Mesendoderm (in vitro differentiated cells): ENCODE measurements around the gene MST1R.
"Not testable (repeated sequence)": the region's sequence is repeated elsewhere in the genome, so short reads cannot be mapped to it uniquely, and the experiment has no call there.

Experiments
- DNase-seq: peaks from one replicate; pipeline ENCODE4 v3.0.0; 2013
- H2AK5ac ChIP-seq: 2 replicates; pipeline ENCODE4 v1.6.1; 2013; ENCODE audit warnings: low read length, inconsistent platforms
- H2BK120ac ChIP-seq: 2 replicates; pipeline ENCODE4 v1.6.1; 2013; ENCODE audit warnings: low read depth, mild to moderate bottlenecking, low read length, moderate library complexity, mixed read lengths
- H2BK15ac ChIP-seq: replicated peaks from 2 replicates; pipeline ENCODE4 v1.6.1; 2013; ENCODE audit warnings: low read depth, mild to moderate bottlenecking, moderate library complexity
- H2BK5ac ChIP-seq: 2 replicates; pipeline ENCODE4 v1.6.1; 2013; ENCODE audit warnings: low read length, inconsistent platforms
- H3K18ac ChIP-seq: 2 replicates; pipeline ENCODE4 v1.6.1; 2013; ENCODE audit warnings: mild to moderate bottlenecking, low read length, mixed read lengths
- H3K23ac ChIP-seq: one replicate; pipeline ENCODE4 v1.6.1; 2013; ENCODE audit warnings: low read length
- H3K27ac ChIP-seq: 2 replicates; pipeline ENCODE4 v1.5.1; 2013; ENCODE audit warnings: low read depth, mild to moderate bottlenecking, inconsistent platforms, low read length, moderate library complexity
- H3K27me3 ChIP-seq: 2 replicates; pipeline ENCODE4 v1.6.1; 2013; ENCODE audit warnings: low read length, control low read depth, mild to moderate bottlenecking, inconsistent platforms; ENCODE audit not compliant: insufficient read depth, poor library complexity
- H3K36me3 ChIP-seq: 2 replicates; pipeline ENCODE4 v1.6.1; 2013; ENCODE audit warnings: low read length, inconsistent platforms; ENCODE audit not compliant: control insufficient read depth, insufficient read depth
- H3K4ac ChIP-seq: one replicate; pipeline ENCODE4 v1.6.1; 2013; ENCODE audit warnings: low read depth, mild to moderate bottlenecking, low read length, moderate library complexity
- H3K4me1 ChIP-seq: 2 replicates; pipeline ENCODE4 v1.6.1; 2013; ENCODE audit warnings: low read depth, low read length, inconsistent platforms; ENCODE audit not compliant: control insufficient read depth
- H3K4me2 ChIP-seq: 2 replicates; pipeline ENCODE4 v1.6.1; 2013; ENCODE audit warnings: low read length
- H3K4me3 ChIP-seq: 2 replicates; pipeline ENCODE4 v1.5.1; 2013; ENCODE audit warnings: mild to moderate bottlenecking, low read length
- H3K56ac ChIP-seq: one replicate; pipeline ENCODE4 v1.6.1; 2013; ENCODE audit warnings: low read length
- H3K79me1 ChIP-seq: 2 replicates; pipeline ENCODE4 v1.6.1; 2013; ENCODE audit warnings: low read length, inconsistent platforms
- H3K79me2 ChIP-seq: 2 replicates; pipeline ENCODE4 v1.6.1; 2013; ENCODE audit warnings: mild to moderate bottlenecking, low read length; ENCODE audit not compliant: control insufficient read depth, insufficient read depth
- H3K9ac ChIP-seq: 2 replicates; pipeline ENCODE4 v1.6.1; 2013; ENCODE audit warnings: low read length, inconsistent platforms
- H4K5ac ChIP-seq: one replicate; pipeline ENCODE4 v1.6.1; 2013; ENCODE audit warnings: low read length
- H4K8ac ChIP-seq: one replicate; pipeline ENCODE4 v1.6.1; 2013; ENCODE audit warnings: low read depth, mild to moderate bottlenecking, control low read depth, low read length, moderate library complexity
- WGBS: extraction: QIAGEN DNeasy Blood & Tissue Kit; methylation state at CpG from one replicate; pipeline ENCODE4 v1.1.7; 2013; ENCODE audit warnings: low lambda C conversion rate, missing lambda C conversion rate; ENCODE audit not compliant: insufficient coverage; ENCODE audit errors: extremely low coverage; 5-methylcytosine and 5-hydroxymethylcytosine counted together

MST1R gene

DNA sequence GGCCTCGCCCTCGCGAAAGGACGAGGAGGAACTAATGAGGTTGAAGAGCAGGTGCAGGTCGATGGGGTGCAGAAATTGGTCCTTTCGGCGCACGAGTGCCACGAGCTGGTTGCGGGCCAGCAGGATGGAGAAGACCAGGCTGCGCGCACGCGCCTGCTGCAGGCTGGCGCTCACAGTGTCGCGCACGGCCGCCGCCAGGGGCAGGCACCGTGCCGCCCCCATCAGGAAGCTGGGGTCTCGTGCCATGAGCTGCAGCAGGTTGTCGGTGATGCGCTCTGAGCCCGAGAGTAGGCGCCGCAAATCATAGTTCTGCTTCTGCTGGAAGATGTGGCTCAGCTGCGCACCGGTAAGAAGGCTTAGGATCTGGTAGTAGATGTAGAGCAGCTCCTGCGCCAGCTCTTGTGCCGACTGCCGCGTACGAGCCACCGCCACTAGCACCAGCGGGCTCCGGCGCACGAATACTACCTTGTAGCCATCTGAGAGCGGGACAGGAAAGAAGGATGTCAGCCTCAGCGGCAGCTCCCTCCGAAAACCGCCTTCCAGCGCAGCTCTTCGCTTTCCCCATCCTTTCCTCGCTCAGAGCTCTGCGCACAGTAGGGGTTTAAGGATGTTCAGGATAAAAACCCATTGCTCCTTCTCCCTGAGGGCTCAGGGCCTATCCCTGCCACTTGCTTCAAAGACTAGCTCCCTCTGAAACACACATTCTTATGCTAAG lies 6.9 kb upstream of the MST1R start:
- no peaks in the 10 kb centered on the region for H3K79me2 ChIP-seq
- no peaks in the 10 kb centered on the region for H3K79me1 ChIP-seq
- H3K27ac ChIP-seq: no peak overlapping the region
- peak; percentile 73 for DNase-seq
- no peak overlapping the region for H4K5ac ChIP-seq
- H2AK5ac ChIP-seq: no peak overlapping the region
- no CpG with 5 or more reads among the region's 48 CpGs for WGBS
- H4K8ac ChIP-seq: no peak overlapping the region
- H3K56ac ChIP-seq: no peak overlapping the region
- H2BK120ac ChIP-seq: no peak overlapping the region
- H2BK5ac ChIP-seq: no peak overlapping the region
- H3K4me2 ChIP-seq: no peak overlapping the region
- H3K18ac ChIP-seq: no peak overlapping the region
- H3K4ac ChIP-seq: no peak overlapping the region
- no peaks in the 10 kb centered on the region for H3K27me3 ChIP-seq
- no peak overlapping the region for H3K4me3 ChIP-seq
- no peak overlapping the region for H3K9ac ChIP-seq
- H2BK15ac ChIP-seq: no peak overlapping the region
- H3K4me1 ChIP-seq: peaks cover 7% of the 10 kb centered on the region
- no peak overlapping the region for H3K23ac ChIP-seq
- no peaks in the 10 kb centered on the region for H3K36me3 ChIP-seq

DNA sequence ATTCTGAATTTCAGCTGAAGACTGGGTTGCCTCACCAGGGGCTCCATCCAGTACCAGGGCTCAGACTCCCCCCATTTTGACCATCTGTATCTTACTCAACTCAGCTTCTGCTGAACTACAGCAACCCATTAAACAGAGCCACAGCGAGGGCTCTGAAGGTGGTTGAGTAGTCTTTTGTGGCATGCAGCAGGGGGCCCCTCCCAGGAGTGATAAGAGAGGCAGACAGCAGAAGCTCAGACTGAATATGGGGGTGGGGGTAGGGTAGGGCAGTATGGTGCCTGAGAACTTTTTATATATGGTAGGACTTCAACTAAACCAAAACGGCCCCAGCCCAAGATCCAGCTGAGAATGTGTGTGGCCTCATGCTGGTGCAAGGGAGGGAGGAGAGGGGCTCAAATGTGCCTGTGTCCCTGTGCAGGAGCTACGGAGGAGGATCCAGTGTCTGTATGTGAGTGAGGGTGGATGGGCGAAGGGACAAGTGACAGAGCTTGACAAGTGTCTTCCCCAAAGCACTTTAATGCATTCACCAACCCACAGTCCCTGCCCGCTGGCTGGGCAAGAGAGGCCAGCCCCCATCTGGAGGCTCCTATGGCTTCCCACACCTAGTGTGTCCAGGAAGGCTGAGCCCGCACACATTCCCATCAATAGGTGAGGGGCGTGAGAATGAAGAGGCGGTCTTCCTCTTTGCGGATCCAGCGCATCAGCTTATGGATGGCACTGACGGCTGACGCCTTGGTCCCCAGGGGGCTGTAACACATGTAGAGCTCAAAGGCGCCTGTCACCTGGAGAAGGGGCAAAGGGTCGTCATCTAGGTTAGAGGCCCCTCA lies 4.9 kb upstream of the MST1R start:
- H4K5ac ChIP-seq: no peak overlapping the region
- no peak overlapping the region for H3K4me3 ChIP-seq
- peak overlapping the region; percentile 30 for H3K4me2 ChIP-seq
- H3K56ac ChIP-seq: peak overlapping the region; percentile 77
- H3K23ac ChIP-seq: no peak overlapping the region
- no peak overlapping the region for H2AK5ac ChIP-seq
- peaks cover 9% of the 10 kb centered on the region for H3K4me1 ChIP-seq
- H2BK15ac ChIP-seq: no peak overlapping the region
- no peak overlapping the region for H3K18ac ChIP-seq
- H3K27me3 ChIP-seq: no peaks in the 10 kb centered on the region
- H3K79me2 ChIP-seq: no peaks in the 10 kb centered on the region
- no peak overlapping the region for H4K8ac ChIP-seq
- H3K9ac ChIP-seq: peak overlapping the region; percentile 33
- WGBS: no CpG with 5 or more reads among the region's 14 CpGs
- H2BK5ac ChIP-seq: peak overlapping the region; percentile 80
- H3K36me3 ChIP-seq: no peaks in the 10 kb centered on the region
- no peaks in the 10 kb centered on the region for H3K79me1 ChIP-seq
- H2BK120ac ChIP-seq: no peak overlapping the region
- DNase-seq: peak; percentile 62
- no peak overlapping the region for H3K4ac ChIP-seq
- no peak overlapping the region for H3K27ac ChIP-seq

DNA sequence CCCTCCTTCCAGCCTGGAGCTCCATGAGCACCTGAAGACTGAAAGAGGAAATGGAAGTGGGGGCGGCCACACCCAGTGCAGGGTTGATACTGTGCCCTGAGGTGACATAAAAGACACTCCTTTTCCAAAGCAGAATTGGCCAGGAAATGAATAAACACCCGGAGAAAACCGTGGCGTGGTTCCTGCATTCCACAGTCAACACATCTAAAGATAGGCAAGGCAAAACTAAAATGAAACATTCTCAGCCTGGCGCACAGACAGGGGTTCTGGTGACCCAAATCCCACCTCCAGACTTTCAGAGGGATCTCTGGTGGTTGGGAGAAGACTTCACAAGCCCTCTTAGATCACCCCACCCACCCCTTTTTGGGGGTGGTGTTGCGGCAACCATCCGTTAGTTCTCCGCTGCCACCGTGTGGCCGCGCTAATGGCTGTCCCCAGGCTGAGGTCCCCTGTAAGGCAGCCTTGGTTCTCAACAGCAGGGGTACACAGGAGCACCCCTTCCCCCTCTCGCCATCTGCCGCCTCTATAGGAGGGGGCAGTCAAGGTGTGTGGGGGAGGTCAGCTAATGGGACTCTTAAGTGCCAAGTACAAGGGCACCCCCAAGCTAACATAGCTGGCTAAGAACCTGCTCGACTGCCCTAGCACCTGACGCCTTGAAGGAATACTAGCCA lies 2.5 kb upstream of the MST1R start:
- Histone ChIP-seq H3K4me1 (peaks cover 9% of the 10 kb centered on the region), H3K4me3 (no peak overlapping the region), H3K79me1 (no peaks in the 10 kb centered on the region), H3K79me2 (no peaks in the 10 kb centered on the region), H3K4ac (no peak overlapping the region), H4K5ac (no peak overlapping the region), H3K56ac (peak overlapping the region; percentile 61), H2BK15ac (no peak overlapping the region), H2AK5ac (peak overlapping the region; percentile 73), H2BK120ac (no peak overlapping the region), H4K8ac (no peak overlapping the region), H3K36me3 (no peaks in the 10 kb centered on the region), H3K4me2 (no peak overlapping the region), H3K23ac (no peak overlapping the region), H2BK5ac (no peak overlapping the region), H3K27ac (no peak overlapping the region), H3K18ac (no peak overlapping the region), H3K27me3 (no peaks in the 10 kb centered on the region), H3K9ac (peak overlapping the region; percentile 12)
- DNase-seq: peak; percentile 68
- WGBS: no CpG with 5 or more reads among the region's 15 CpGs

DNA sequence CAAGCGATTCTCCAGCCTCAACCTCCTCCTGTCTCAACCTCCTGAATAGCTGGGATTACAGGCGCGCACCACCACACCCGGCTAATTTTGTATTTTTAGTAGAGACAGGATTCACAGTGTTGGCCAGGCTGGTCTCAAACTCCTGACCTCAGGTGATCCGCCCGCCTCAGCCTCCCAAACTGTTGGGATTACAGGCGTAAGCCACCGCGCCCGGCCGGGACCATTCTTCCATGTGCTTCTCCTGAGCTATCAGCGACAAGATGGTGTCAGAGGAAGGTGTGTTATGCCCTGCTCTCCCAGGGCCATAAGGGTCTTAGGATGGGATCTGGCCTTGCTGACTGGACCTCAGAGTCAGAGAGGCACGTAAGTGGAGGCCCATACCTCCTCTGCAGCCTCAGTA lies 775 bp upstream of the MST1R start:
- not testable (repeated sequence) for H4K5ac ChIP-seq, H3K27ac ChIP-seq, H2BK120ac ChIP-seq, H3K79me2 ChIP-seq, H2BK15ac ChIP-seq, H3K79me1 ChIP-seq, H2BK5ac ChIP-seq, H3K36me3 ChIP-seq, H3K4me3 ChIP-seq, H3K4me1 ChIP-seq, H3K27me3 ChIP-seq, H3K4ac ChIP-seq, DNase-seq, H4K8ac ChIP-seq, H3K18ac ChIP-seq, H3K4me2 ChIP-seq
- Histone ChIP-seq H2AK5ac (peak overlapping the region; percentile 94), H3K23ac (peak overlapping the region; percentile 25), H3K9ac (peak overlapping the region; percentile 8), H3K56ac (peak overlapping the region; percentile 66)
- WGBS: no CpG with 5 or more reads among the region's 13 CpGs

DNA sequence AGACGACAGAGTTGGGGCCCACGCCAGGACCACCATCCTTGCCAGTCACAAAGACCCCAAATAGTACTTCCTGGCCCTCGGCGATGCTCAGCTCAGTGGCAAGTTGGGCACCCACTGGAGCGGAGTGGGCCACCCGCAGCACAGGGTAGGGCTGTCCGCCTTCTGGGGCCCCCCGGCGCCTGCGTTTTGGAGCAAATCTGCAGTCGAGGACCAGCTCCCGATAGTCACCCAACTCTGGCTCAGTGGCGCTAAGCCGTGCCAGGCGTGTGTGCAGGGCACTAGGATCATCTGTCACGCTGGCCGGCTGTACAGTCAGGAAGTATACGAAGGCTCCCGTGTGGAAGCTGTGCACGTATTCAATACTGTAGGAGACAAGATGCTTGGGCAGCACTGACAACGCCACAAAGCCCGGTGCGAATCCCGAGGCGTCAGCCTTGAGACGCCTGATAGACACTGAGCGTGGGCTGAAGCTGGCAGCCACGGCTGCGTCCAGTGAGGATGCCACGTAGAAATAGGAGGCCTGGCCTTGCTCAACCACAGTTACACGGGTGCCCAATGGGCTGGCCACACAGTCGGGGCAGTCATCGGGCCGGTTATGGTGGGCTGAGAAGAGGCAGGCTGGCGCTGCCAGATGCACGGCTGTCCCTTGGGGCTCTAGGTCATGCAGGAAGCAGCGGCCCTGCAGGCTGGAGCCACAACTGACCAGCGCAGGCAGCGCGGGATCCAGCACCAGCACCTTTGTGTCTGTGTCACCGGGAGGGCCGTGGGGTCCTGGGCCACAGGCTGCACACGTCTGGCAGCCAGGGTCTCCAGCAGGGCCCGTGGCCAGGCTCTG lies 945 bp downstream of the MST1R start:
- no peak overlapping the region for H3K27ac ChIP-seq
- H3K4ac ChIP-seq: no peak overlapping the region
- no peak overlapping the region for H3K4me3 ChIP-seq
- no peak overlapping the region for H2BK15ac ChIP-seq
- H3K9ac ChIP-seq: peak overlapping the region; percentile 46
- H3K79me2 ChIP-seq: no peaks in the 10 kb centered on the region
- H3K18ac ChIP-seq: no peak overlapping the region
- no peaks in the 10 kb centered on the region for H3K79me1 ChIP-seq
- peaks cover 2% of the 10 kb centered on the region for H3K4me1 ChIP-seq
- no peak overlapping the region for H2BK5ac ChIP-seq
- WGBS: no CpG with 5 or more reads among the region's 44 CpGs
- H3K4me2 ChIP-seq: no peak overlapping the region
- H4K8ac ChIP-seq: no peak overlapping the region
- H3K56ac ChIP-seq: peak overlapping the region; percentile 81
- no peak overlapping the region for H2BK120ac ChIP-seq
- no peaks in the 10 kb centered on the region for H3K36me3 ChIP-seq
- no peak for DNase-seq
- no peak overlapping the region for H4K5ac ChIP-seq
- H3K27me3 ChIP-seq: no peaks in the 10 kb centered on the region
- no peak overlapping the region for H3K23ac ChIP-seq
- H2AK5ac ChIP-seq: no peak overlapping the region
